HG03095 (cell line): ENCODE results near the gene CYP4F11.
"Not testable (repeated sequence)": the region's sequence is repeated elsewhere in the genome, so short reads cannot be mapped to it uniquely, and the experiment has no call there.

Experiments
- ATAC-seq: cut with Tn5 transposase; IDR thresholded peaks from one replicate; pipeline ENCODE4 v1.9.1; 2021; ENCODE audit warnings: moderate library complexity; ENCODE audit not compliant: unreplicated experiment

The CYP4F11 gene

GRCh38 chr19:15923702-15924101 is 10.6 kb downstream of the CYP4F11 start:
- no peak for ATAC-seq

- ATAC-seq: no peak
These were observed 12.3 kb downstream of the CYP4F11 start for GRCh38 chr19:15922021-15922420.

- no peak for ATAC-seq
These were observed 15.1 kb downstream of the CYP4F11 start for GRCh38 chr19:15919243-15919642.

- ATAC-seq: no peak
These were observed 19.2 kb downstream of the CYP4F11 start for GRCh38 chr19:15915109-15915508.

- no peak for ATAC-seq
These were observed 20.5 kb downstream of the CYP4F11 start for GRCh38 chr19:15913830-15914229.

- no peak for ATAC-seq
These were observed 20.9 kb downstream of the CYP4F11 start for GRCh38 chr19:15913384-15913783.

GRCh38 chr19:15911599-15912235 is 22.6 kb downstream of the CYP4F11 start:
- no peak for ATAC-seq

- ATAC-seq: no peak
These were observed 29.3 kb downstream of the CYP4F11 start for GRCh38 chr19:15905026-15905425.

GRCh38 chr19:15902898-15903297 is 31.4 kb downstream of the CYP4F11 start:
- ATAC-seq: not testable (repeated sequence)

- ATAC-seq: no peak
These were observed 32.1 kb downstream of the CYP4F11 start for GRCh38 chr19:15902254-15902653.

- ATAC-seq: no peak
These were observed 33.8 kb downstream of the CYP4F11 start for GRCh38 chr19:15900504-15900903.

GRCh38 chr19:15900032-15900431 is 34.3 kb downstream of the CYP4F11 start:
- ATAC-seq: not testable (repeated sequence)

GRCh38 chr19:15899561-15899960 is 34.8 kb downstream of the CYP4F11 start:
- not testable (repeated sequence) for ATAC-seq

- no peak for ATAC-seq
These were observed 36.5 kb downstream of the CYP4F11 start, which contains the start of gene CYP4F2 for GRCh38 chr19:15897738-15898276. Gene CYP4F2 (minus strand): TSS chr19:15898074. CDS start chr19:15897611, 463 bp downstream.

- no peak for ATAC-seq
These were observed 37.1 kb downstream of the CYP4F11 start for GRCh38 chr19:15897026-15897737.

- ATAC-seq: no peak
These were observed 38.4 kb downstream of the CYP4F11 start for GRCh38 chr19:15895876-15896430.

GRCh38 chr19:15894359-15894758 is 40.0 kb downstream of the CYP4F11 start:
- no peak for ATAC-seq

GRCh38 chr19:15893477-15893876 is 40.9 kb downstream of the CYP4F11 start:
- ATAC-seq: no peak

- no peak for ATAC-seq
These were observed 42.3 kb downstream of the CYP4F11 start for GRCh38 chr19:15892012-15892411.

- no peak for ATAC-seq
These were observed 42.9 kb downstream of the CYP4F11 start for GRCh38 chr19:15891434-15891833.

- not testable (repeated sequence) for ATAC-seq
These were observed 45.0 kb downstream of the CYP4F11 start for GRCh38 chr19:15889339-15889738.

- no peak for ATAC-seq
These were observed 48.4 kb downstream of the CYP4F11 start for GRCh38 chr19:15885919-15886318.
